H1 (cell line): ENCODE data around the gene NXPH3. TPM values are rescaled to one million over a fixed set of nuclear protein-coding genes. Genes with fewer than 3 reads are reported as not detected.

Experiments used
- CTCF ChIA-PET: fragments of 300-600 bp; sonication (Branson Sonifier 250); formaldehyde crosslinking; loops from one replicate; lab custom pipeline; 2021; ENCODE audit not compliant: partially characterized antibody; lab: Charles Lee
- POLR2A ChIA-PET: fragments of 300-600 bp; sonication (Branson Sonifier 250); formaldehyde crosslinking; loops from one replicate; lab custom pipeline; 2021; ENCODE audit warnings: inconsistent platforms; ENCODE audit not compliant: partially characterized antibody; lab: Charles Lee
- DNase-seq, 2 experiments: peaks; one replicate each; pipeline versions ENCODE4 v3.0.0 to v3.0.0-alpha.2; 2010 to 2022; ENCODE audit warnings: low spot score in 2 of 2, low read depth in 1 of 2, mixed read lengths in 1 of 2
- FAIRE-seq: peaks from 2 replicates; lab custom pipeline; 2011; peaks lifted over from hg19 to GRCh38; lab: Jason Lieb, UNC
- H2AFZ ChIP-seq: 2 replicates; pipeline ENCODE4 v1.8.1; 2012; ENCODE audit warnings: low read length, inconsistent platforms
- H2AK5ac ChIP-seq: 2 replicates; pipeline ENCODE4 v1.6.1; 2013; ENCODE audit warnings: low read depth, low read length
- H2BK120ac ChIP-seq: replicated peaks from 2 replicates; pipeline ENCODE3; 2013; ENCODE audit warnings: low read depth, low read length, inconsistent platforms
- H2BK12ac ChIP-seq: 2 replicates; pipeline ENCODE4 v1.6.1; 2013; ENCODE audit warnings: low read depth, low read length
- H2BK15ac ChIP-seq: 2 replicates; pipeline ENCODE4 v1.6.1; 2013; ENCODE audit warnings: low read length
- H2BK20ac ChIP-seq: 2 replicates; pipeline ENCODE4 v1.6.1; 2013; ENCODE audit warnings: low read length
- H2BK5ac ChIP-seq: 2 replicates; pipeline ENCODE4 v1.6.1; 2013; ENCODE audit warnings: low read depth, low read length
- H3K14ac ChIP-seq: 2 replicates; pipeline ENCODE4 v1.6.1; 2013; ENCODE audit warnings: inconsistent platforms; ENCODE audit not compliant: insufficient read length
- H3K18ac ChIP-seq: 2 replicates; pipeline ENCODE4 v1.6.1; 2013; ENCODE audit warnings: low read length; ENCODE audit errors: extremely low read depth
- H3K23ac ChIP-seq: 2 replicates; pipeline ENCODE4 v1.6.1; 2013; ENCODE audit warnings: inconsistent platforms; ENCODE audit not compliant: insufficient read length
- H3K23me2 ChIP-seq: 2 replicates; pipeline ENCODE4 v1.6.1; 2013; ENCODE audit warnings: low read depth, low read length
- H3K27ac ChIP-seq: 2 replicates; pipeline ENCODE4 v1.6.1; 2011; ENCODE audit warnings: low read depth, low read length, inconsistent platforms
- H3K27me3 ChIP-seq, 4 experiments: replicated peaks in 1 of 4; 1 replicate in 1 of 4; 2 replicates in 3 of 4; pipeline versions ENCODE4 v1.6.1 to v1.8.1; 2011 to 2013; ENCODE audit warnings: low read length in 3 of 4, mild to moderate bottlenecking in 3 of 4, inconsistent platforms in 2 of 4, mixed read lengths in 2 of 4, moderate library complexity in 1 of 4; ENCODE audit not compliant: control insufficient read depth in 3 of 4, insufficient read depth in 3 of 4; ENCODE audit errors: extremely low read depth in 1 of 4
- H3K36me3 ChIP-seq, 4 experiments: 2 replicates each; pipeline versions ENCODE4 v1.6.1 to v1.8.1; 2011 to 2013; ENCODE audit warnings: mild to moderate bottlenecking in 4 of 4, low read length in 3 of 4, moderate library complexity in 2 of 4, control low read depth in 1 of 4, inconsistent platforms in 1 of 4; ENCODE audit not compliant: insufficient read depth in 4 of 4, control insufficient read depth in 2 of 4
- H3K4ac ChIP-seq: replicated peaks from 2 replicates; pipeline ENCODE3; 2013; ENCODE audit warnings: low read length, low read depth, mixed read lengths, inconsistent platforms; ENCODE audit not compliant: insufficient read length
- H3K4me1 ChIP-seq, 4 experiments: replicated peaks in 1 of 4; 1 replicate in 1 of 4; 2 replicates in 3 of 4; pipeline versions ENCODE4 v1.6.1 to v1.8.1; 2011 to 2013; ENCODE audit warnings: low read length in 3 of 4, inconsistent platforms in 2 of 4, mixed read lengths in 1 of 4; ENCODE audit not compliant: insufficient read depth in 4 of 4, control insufficient read depth in 3 of 4
- H3K4me2 ChIP-seq, 2 experiments: 2 replicates each; pipeline versions ENCODE4 v1.6.1 to v1.8.1; 2011 to 2013; ENCODE audit warnings: low read depth in 2 of 2, low read length in 2 of 2, control low read depth in 1 of 2, inconsistent platforms in 1 of 2, mild to moderate bottlenecking in 1 of 2; ENCODE audit not compliant: insufficient read depth in 1 of 2
- H3K4me3 ChIP-seq, 4 experiments: fragments of 200-600, 300-600 bp in 1 of 4; sonication (generic), shearing (Covaris generic), sonication (Bioruptor Twin) in 1 of 4; 2 replicates each; pipeline versions ENCODE4 v1.5.1 to v1.8.1; 2011 to 2016; ENCODE audit warnings: low read length in 4 of 4, low read depth in 3 of 4, control low read depth in 2 of 4, inconsistent platforms in 2 of 4, mild to moderate bottlenecking in 2 of 4, mixed read lengths in 1 of 4, moderate library complexity in 1 of 4; ENCODE audit not compliant: insufficient read depth in 2 of 4; ENCODE audit errors: extremely low read depth in 1 of 4
- H3K56ac ChIP-seq: replicated peaks from 2 replicates; pipeline ENCODE3; 2013; ENCODE audit warnings: low read depth, mild to moderate bottlenecking, mixed read lengths, low read length, inconsistent platforms; ENCODE audit not compliant: insufficient read length
- H3K79me1 ChIP-seq: 2 replicates; pipeline ENCODE4 v1.6.1; 2013; ENCODE audit warnings: low read depth, low read length, control low read depth
- H3K79me2 ChIP-seq, 2 experiments: 2 replicates each; pipeline versions ENCODE4 v1.6.1 to v1.8.1; 2012 to 2013; ENCODE audit warnings: low read length in 2 of 2, mild to moderate bottlenecking in 2 of 2, inconsistent platforms in 1 of 2; ENCODE audit not compliant: insufficient read depth in 2 of 2, control insufficient read depth in 1 of 2
- H3K9ac ChIP-seq, 4 experiments: replicated peaks in 1 of 4; 1 replicate in 1 of 4; 2 replicates in 3 of 4; pipeline versions ENCODE4 v1.6.1 to v1.8.1; 2011 to 2013; ENCODE audit warnings: low read depth in 3 of 4, low read length in 3 of 4, control low read depth in 2 of 4, mild to moderate bottlenecking in 2 of 4, moderate library complexity in 2 of 4, inconsistent platforms in 1 of 4; ENCODE audit errors: extremely low read depth in 1 of 4
- H3K9me3 ChIP-seq, 2 experiments: 2 replicates each; pipeline versions ENCODE4 v1.6.1 to v1.8.1; 2012 to 2013; ENCODE audit warnings: mild to moderate bottlenecking in 2 of 2, moderate library complexity in 2 of 2, control low read depth in 1 of 2, inconsistent platforms in 1 of 2, low read depth in 1 of 2, low read length in 1 of 2, mixed read lengths in 1 of 2; ENCODE audit not compliant: insufficient read depth in 2 of 2
- H4K20me1 ChIP-seq, 2 experiments: replicated peaks in 1 of 2; 2 replicates each; pipeline versions ENCODE3 to v1.8.1; 2011 to 2013; ENCODE audit warnings: inconsistent platforms in 2 of 2, low read length in 2 of 2, mild to moderate bottlenecking in 1 of 2; ENCODE audit not compliant: insufficient read depth in 2 of 2, control insufficient read depth in 1 of 2
- H4K5ac ChIP-seq: 2 replicates; pipeline ENCODE4 v1.6.1; 2013; ENCODE audit warnings: low read length, low read depth, mixed read lengths, inconsistent platforms; ENCODE audit not compliant: insufficient read length
- H4K8ac ChIP-seq: 2 replicates; pipeline ENCODE4 v1.8.0; 2013; ENCODE audit warnings: mild to moderate bottlenecking, moderate library complexity, low read length, inconsistent platforms; ENCODE audit not compliant: insufficient read depth; ENCODE audit errors: extremely low read depth
- H4K91ac ChIP-seq: replicated peaks from 2 replicates; pipeline ENCODE3; 2013; ENCODE audit warnings: low read length, mixed read lengths, inconsistent platforms; ENCODE audit not compliant: insufficient read length
- BCL11A ChIP-seq, 2 experiments: IDR thresholded peaks; one replicate each; pipeline ENCODE4 v1.6.1; 2011; ENCODE audit warnings: low read depth in 2 of 2, low read length in 2 of 2, mild to moderate bottlenecking in 2 of 2
- CBX5 ChIP-seq: fragments of 300-800, 300-1000 bp; sonication (generic); IDR thresholded peaks from 2 replicates; pipeline ENCODE4 v1.7.1; 2016; ENCODE audit warnings: antibody characterized with exemption, low read length, low read depth
- HDAC6 ChIP-seq: IDR thresholded peaks from one replicate; pipeline ENCODE4 v1.7.1; 2012; ENCODE audit warnings: low read depth, mild to moderate bottlenecking, inconsistent platforms, low read length, moderate library complexity
- KDM4A ChIP-seq: IDR thresholded peaks from one replicate; pipeline ENCODE4 v1.7.1; 2012; ENCODE audit warnings: low read depth, mild to moderate bottlenecking, moderate library complexity, low read length, inconsistent platforms; ENCODE audit not compliant: severe bottlenecking
- SIN3A ChIP-seq, 2 experiments: IDR thresholded peaks in 1 of 2; conservative IDR thresholded peaks in 1 of 2; 2 replicates each; pipeline ENCODE4 v1.6.1; 2011 to 2012; ENCODE audit warnings: low read length in 2 of 2, improper control_type of control experiment in 1 of 2, low read depth in 1 of 2, mild to moderate bottlenecking in 1 of 2
- SIX5 ChIP-seq: IDR thresholded peaks from 2 replicates; pipeline ENCODE4 v1.6.1; 2011; ENCODE audit warnings: mild to moderate bottlenecking, low read depth, low read length
- SP2 ChIP-seq: IDR thresholded peaks from 2 replicates; pipeline ENCODE4 v1.6.1; 2012; ENCODE audit warnings: mild to moderate bottlenecking, low read length, inconsistent platforms
- SP4 ChIP-seq: IDR thresholded peaks from 2 replicates; pipeline ENCODE4 v1.6.1; 2012; ENCODE audit warnings: low read length, inconsistent platforms
- SUZ12 ChIP-seq: fragments of 200-600 bp; sonication (generic); IDR thresholded peaks from 2 replicates; pipeline ENCODE4 v1.6.1; 2012; ENCODE audit warnings: mild to moderate bottlenecking, inconsistent platforms, low read length, moderate library complexity, mixed read lengths
- TCF12 ChIP-seq: IDR thresholded peaks from 2 replicates; pipeline ENCODE4 v1.6.1; 2011; ENCODE audit warnings: low read depth, mild to moderate bottlenecking, low read length
- ZNF274 ChIP-seq: IDR thresholded peaks from 2 replicates; pipeline ENCODE4 v1.7.0; 2012; ENCODE audit warnings: low read length, borderline replicate concordance; ENCODE audit errors: extremely low read depth
- WGBS, 2 experiments: shearing (Covaris generic) in 1 of 2; methylation state at CpG; one replicate each; pipeline versions ENCODE4 v1.1.6 to v1.1.7; 2013 to 2015; ENCODE audit warnings: low lambda C conversion rate in 2 of 2, mixed read lengths in 2 of 2, inconsistent platforms in 1 of 2, low coverage in 1 of 2, missing lambda C conversion rate in 1 of 2; ENCODE audit not compliant: insufficient replicate concordance in 2 of 2, insufficient coverage in 1 of 2, insufficient read length in 1 of 2; ENCODE audit errors: extremely low coverage in 1 of 2, missing lambda C conversion rate in 1 of 2; 5-methylcytosine and 5-hydroxymethylcytosine counted together
- polyA plus RNA-seq, 7 experiments: library from polyadenylated mRNA; depleted of rRNA in 3 of 7; stranded (reverse) in 5 of 7; unstranded in 2 of 7; fragments of >200 nt in 5 of 7; fragments of 200-250 nt in 2 of 7; gene quantifications; 1 replicate in 5 of 7; 2 replicates in 1 of 7; 4 replicates in 1 of 7; pipeline versions ENCODE4 v1.2.1 to v1.2.3, GENCODE V29; 2011 to 2013; ENCODE audit warnings: missing spikeins in 2 of 7, mixed read lengths in 2 of 7
- total RNA-seq: library from RNA; stranded (reverse); fragmentation: NEBNext Ultra II Directional; extraction: Animal tissue kit (Norgen Biotek cat#: 25700); gene quantifications from 2 replicates; pipeline ENCODE4 v1.2.1, GENCODE V29; 2021
- TF ChIP-seq, protein P1 (sequence below), 3 experiments: IDR thresholded peaks; 1 replicate in 2 of 3; 2 replicates in 1 of 3; pipeline versions ENCODE4 v1.5.1 to v1.6.1; 2011; ENCODE audit warnings: low read length in 3 of 3, mild to moderate bottlenecking in 3 of 3, inconsistent platforms in 2 of 3, low read depth in 1 of 3, moderate library complexity in 1 of 3; ENCODE audit not compliant: insufficient read depth in 1 of 3; ENCODE audit errors: control extremely low read depth in 1 of 3

NXPH3 gene
- total and polyA plus RNA-seq, 2 of the 8 experiments (the other 6 are each of a cell fraction or from before 2014, with no cell fraction given): 2.5 to 3.7 TPM

- 88% methylated on average over 3 of the region's 3 CpGs; no CpG with 5 or more reads in 1 of the 2 experiments for WGBS, 2 experiments
- Histone ChIP-seq H3K4me2 (no peak overlapping the region), H3K36me3 (peaks cover 3 to 30% (median 18%) of the 10 kb centered on the region in 4 experiments), H3K79me2 (no peaks in the 10 kb centered on the region), H3K27ac (no peak overlapping the region), H2BK12ac (no peak overlapping the region), H4K91ac (no peak overlapping the region), H3K4ac (no peak overlapping the region), H2BK20ac (no peak overlapping the region), H3K79me1 (no peaks in the 10 kb centered on the region), H2AFZ (no peak overlapping the region), H2BK5ac (no peak overlapping the region), H4K8ac (no peak overlapping the region), H2AK5ac (no peak overlapping the region), H3K4me1 (no peaks in the 10 kb centered on the region), H3K23me2 (no peaks in the 10 kb centered on the region), H3K23ac (no peak overlapping the region), H3K4me3 (no peak overlapping the region), H3K9ac (no peak overlapping the region), H3K56ac (no peak overlapping the region), H4K20me1 (peaks cover 0 to 3% of the 10 kb centered on the region in 2 experiments), H3K9me3 (no peaks in the 10 kb centered on the region), H3K18ac (no peak overlapping the region), H4K5ac (no peak overlapping the region), H2BK120ac (no peak overlapping the region), H3K27me3 (no peaks in the 10 kb centered on the region), H2BK15ac (no peak overlapping the region), H3K14ac (no peak overlapping the region)
- FAIRE-seq (no peak), DNase-seq (no peak)
- POLR2A ChIA-PET: interaction anchor here (0.6 to 1.2 kb wide), 5 partner anchors 10 to 1588 kb away, joined by 3 to 4 read pairs (median 3); no protein-coding TSS in a partner anchor
- CTCF ChIA-PET: interaction anchor here (0.7 to 1.6 kb wide), 6 partner anchors 9 to 28 kb away, joined by 3 to 5 read pairs (median 4); no protein-coding TSS in a partner anchor
- TF ChIP-seq, protein P1, sequence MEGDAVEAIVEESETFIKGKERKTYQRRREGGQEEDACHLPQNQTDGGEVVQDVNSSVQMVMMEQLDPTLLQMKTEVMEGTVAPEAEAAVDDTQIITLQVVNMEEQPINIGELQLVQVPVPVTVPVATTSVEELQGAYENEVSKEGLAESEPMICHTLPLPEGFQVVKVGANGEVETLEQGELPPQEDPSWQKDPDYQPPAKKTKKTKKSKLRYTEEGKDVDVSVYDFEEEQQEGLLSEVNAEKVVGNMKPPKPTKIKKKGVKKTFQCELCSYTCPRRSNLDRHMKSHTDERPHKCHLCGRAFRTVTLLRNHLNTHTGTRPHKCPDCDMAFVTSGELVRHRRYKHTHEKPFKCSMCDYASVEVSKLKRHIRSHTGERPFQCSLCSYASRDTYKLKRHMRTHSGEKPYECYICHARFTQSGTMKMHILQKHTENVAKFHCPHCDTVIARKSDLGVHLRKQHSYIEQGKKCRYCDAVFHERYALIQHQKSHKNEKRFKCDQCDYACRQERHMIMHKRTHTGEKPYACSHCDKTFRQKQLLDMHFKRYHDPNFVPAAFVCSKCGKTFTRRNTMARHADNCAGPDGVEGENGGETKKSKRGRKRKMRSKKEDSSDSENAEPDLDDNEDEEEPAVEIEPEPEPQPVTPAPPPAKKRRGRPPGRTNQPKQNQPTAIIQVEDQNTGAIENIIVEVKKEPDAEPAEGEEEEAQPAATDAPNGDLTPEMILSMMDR (IDR thresholded peaks at IDR 0.05; ENCODE audit: control extremely low read depth in 1 of 3, insufficient read depth in 1 of 3, low read depth in 1 of 3, low read length in 3 of 3): no peak
- TF ChIP-seq SUZ12 (no peak), SIN3A (conservative IDR thresholded peaks at IDR 0.05 in 1 of 2, IDR thresholded peaks at IDR 0.05 in 1 of 2; ENCODE audit: low read depth in 1 of 2, low read length in 2 of 2) (no peak), SP2 (no peak), CBX5 (no peak), SIX5 (no peak), KDM4A (no peak), SP4 (no peak), BCL11A (IDR thresholded peaks at IDR 0.05; ENCODE audit: low read depth in 2 of 2, low read length in 2 of 2) (no peak), TCF12 (no peak), HDAC6 (no peak), ZNF274 (no peak)
Observed at GRCh38 chr17:49598918-49599317, 23.2 kb downstream of the NXPH3 start.
